ENCODE results near the gene ZNF76.

The ZNF76 gene

GRCh38 chr6:35330541-35331119, 71.1 kb downstream of the ZNF76 start:
- DNase-seq (ENCODE audit: low read depth): no peak

GRCh38 chr6:35332074-35332887, 72.7 kb downstream of the ZNF76 start:
- DNase-seq (ENCODE audit: low read depth): peak; percentile 30

GRCh38 chr6:35341557-35341956, 82.0 kb downstream of the ZNF76 start:
- DNase-seq (ENCODE audit: low read depth): no peak

- peak; percentile 98 for DNase-seq (ENCODE audit: low read depth)
Measured at GRCh38 chr6:35342258-35343091, 82.9 kb downstream of the ZNF76 start, which contains the start of gene PPARD. PPARD (plus strand) TSS chr6:35342558; CDS start chr6:35411088, 68,530 bp downstream.

- no peak for DNase-seq (ENCODE audit: low read depth)
Measured at GRCh38 chr6:35343092-35343834, 83.7 kb downstream of the ZNF76 start.

GRCh38 chr6:35343835-35344550, 84.5 kb downstream of the ZNF76 start:
- DNase-seq (ENCODE audit: low read depth): no peak
